CD14-positive monocyte (primary cell): ENCODE results near the gene PAFAH1B1. TPM values are rescaled to one million over a fixed set of nuclear protein-coding genes. Genes with fewer than 3 reads are reported as not detected.

Source experiments
- DNase-seq, 3 donors: peaks; one replicate each; pipeline ENCODE4 v3.0.0-alpha.2; 2011 to 2022
- H2AFZ ChIP-seq: 2 replicates; pipeline ENCODE4 v1.6.0; 2012; ENCODE audit warnings: mild to moderate bottlenecking, low read depth, low read length, inconsistent platforms; ENCODE audit not compliant: insufficient read depth, poor library complexity, severe bottlenecking
- H3K27ac ChIP-seq, 2 donors: 1 replicate in 1 of 2; 2 replicates in 1 of 2; pipeline ENCODE4 v1.5.1; 2012 to 2013; ENCODE audit warnings: low read length in 2 of 2, control low read depth in 1 of 2, inconsistent platforms in 1 of 2, low read depth in 1 of 2, mild to moderate bottlenecking in 1 of 2
- H3K27me3 ChIP-seq, 2 donors: one replicate each; pipeline versions ENCODE4 v1.6.0 to v1.6.1; 2011 to 2013; ENCODE audit warnings: low read length in 2 of 2; ENCODE audit not compliant: control insufficient read depth in 2 of 2, insufficient read depth in 2 of 2
- H3K36me3 ChIP-seq, 2 donors: replicated peaks in 1 of 2; 1 replicate in 1 of 2; 2 replicates in 1 of 2; pipeline versions ENCODE4 v1.5.1 to v1.6.1; 2012 to 2013; ENCODE audit warnings: low read length in 2 of 2, control low read depth in 1 of 2, inconsistent platforms in 1 of 2, mild to moderate bottlenecking in 1 of 2; ENCODE audit not compliant: insufficient read depth in 2 of 2, control insufficient read depth in 1 of 2
- H3K4me1 ChIP-seq, 2 donors: 1 replicate in 1 of 2; 2 replicates in 1 of 2; pipeline versions ENCODE4 v1.5.1 to v1.6.1; 2012 to 2013; ENCODE audit warnings: low read length in 2 of 2, control low read depth in 1 of 2, inconsistent platforms in 1 of 2, mild to moderate bottlenecking in 1 of 2, moderate library complexity in 1 of 2; ENCODE audit not compliant: insufficient read depth in 2 of 2, control insufficient read depth in 1 of 2
- H3K4me2 ChIP-seq: replicated peaks from 2 replicates; pipeline ENCODE3; 2012; ENCODE audit warnings: low read length, moderate library complexity, mild to moderate bottlenecking; ENCODE audit not compliant: poor library complexity, severe bottlenecking; ENCODE audit errors: extremely low read depth
- H3K4me3 ChIP-seq, 3 experiments: fragments of 200-600 bp in 1 of 3; sonication (generic) in 1 of 3; replicated peaks in 1 of 3; 1 replicate in 2 of 3; 2 replicates in 1 of 3; pipeline ENCODE4 v1.5.1; 2011 to 2013; ENCODE audit warnings: low read length in 3 of 3, mild to moderate bottlenecking in 3 of 3, control low read depth in 2 of 3, low read depth in 2 of 3, inconsistent platforms in 1 of 3, moderate library complexity in 1 of 3
- H3K79me2 ChIP-seq: 2 replicates; pipeline ENCODE4 v1.6.0; 2012; ENCODE audit warnings: mild to moderate bottlenecking, control low read depth, inconsistent platforms, low read length, moderate library complexity; ENCODE audit not compliant: insufficient read depth
- H3K9ac ChIP-seq: 2 replicates; pipeline ENCODE4 v1.6.0; 2017; ENCODE audit warnings: low read length, mild to moderate bottlenecking; ENCODE audit not compliant: insufficient read depth, poor library complexity, severe bottlenecking
- H3K9me3 ChIP-seq, 2 donors: replicated peaks in 1 of 2; 1 replicate in 1 of 2; 2 replicates in 1 of 2; pipeline versions ENCODE4 v1.5.1 to v1.6.1; 2012 to 2013; ENCODE audit warnings: low read length in 2 of 2, control low read depth in 1 of 2; ENCODE audit not compliant: control insufficient read depth in 1 of 2, insufficient read depth in 1 of 2
- H4K20me1 ChIP-seq: 2 replicates; pipeline ENCODE4 v1.6.0; 2012; ENCODE audit warnings: mild to moderate bottlenecking, low read length, control low read depth, moderate library complexity; ENCODE audit not compliant: insufficient read depth
- H3K27ac Mint-ChIP-seq, 7 donors: one replicate each; pipeline ENCODE4 v1.8.0; 2020; ENCODE audit warnings: mild to moderate bottlenecking in 7 of 7, mixed read lengths in 7 of 7, moderate library complexity in 6 of 7, inconsistent platforms in 2 of 7
- H3K27me3 Mint-ChIP-seq, 3 donors: one replicate each; pipeline ENCODE4 v1.8.0; 2021 to 2022; ENCODE audit warnings: low read depth in 3 of 3, mild to moderate bottlenecking in 3 of 3, mixed read lengths in 3 of 3, moderate library complexity in 3 of 3, inconsistent platforms in 1 of 3
- H3K36me3 Mint-ChIP-seq, 2 donors: one replicate each; pipeline ENCODE4 v1.8.0; 2020; ENCODE audit warnings: mixed read lengths in 2 of 2, inconsistent platforms in 1 of 2, mild to moderate bottlenecking in 1 of 2
- H3K4me1 Mint-ChIP-seq: one replicate; pipeline ENCODE4 v1.8.0; 2020; ENCODE audit warnings: mild to moderate bottlenecking, mixed read lengths
- H3K4me3 Mint-ChIP-seq, 2 donors: one replicate each; pipeline ENCODE4 v1.8.0; 2020; ENCODE audit warnings: mild to moderate bottlenecking in 2 of 2, mixed read lengths in 2 of 2, moderate library complexity in 1 of 2
- H3K9me3 Mint-ChIP-seq, 7 donors: one replicate each; pipeline ENCODE4 v1.8.0; 2020 to 2022; ENCODE audit warnings: mixed read lengths in 7 of 7, mild to moderate bottlenecking in 6 of 7, moderate library complexity in 6 of 7, inconsistent platforms in 2 of 7
- CTCF ChIP-seq: fragments of 200-600 bp; IDR thresholded peaks from one replicate; pipeline ENCODE4 v1.8.0; 2022; ENCODE audit warnings: antibody characterized with exemption, mild to moderate bottlenecking
- WGBS: methylation state at CpG from one replicate; pipeline ENCODE4 v1.1.5; 2013; ENCODE audit warnings: missing lambda C conversion rate; ENCODE audit not compliant: insufficient coverage; 5-methylcytosine and 5-hydroxymethylcytosine counted together
- intact Hi-C, 2 donors: fragments of 100-400 bp; cut with micrococcal nuclease; formaldehyde crosslinking; loops; one replicate each; pipeline versions ENCODE4 v1.15.0 to v1.15.1; 2023
- polyA plus RNA-seq, 3 donors: library from polyadenylated mRNA; depleted of rRNA in 1 of 3; unstranded in 2 of 3; stranded (reverse) in 1 of 3; fragments of 300-500 nt in 2 of 3; fragments of >200 nt in 1 of 3; fragmentation: Illumina TruSeq in 2 of 3; gene quantifications; 1 replicate in 2 of 3; 2 replicates in 1 of 3; pipeline ENCODE4 v1.2.3, GENCODE V29; 2012 to 2021
- small RNA-seq: library from RNA; depleted of rRNA; stranded (forward); fragments of <200 nt; gene quantifications from one replicate; pipeline ENCODE3, GENCODE V24; 2012; ENCODE audit warnings: low read depth; ENCODE audit not compliant: insufficient read length

The PAFAH1B1 gene
- polyA plus RNA-seq, 3 donors: 9.1 to 51.8 (median 17.1) TPM

- no peaks in the 10 kb centered on the region for H4K20me1 ChIP-seq
- H3K36me3 Mint-ChIP-seq: no peaks in the 10 kb centered on the region
- no peak overlapping the region for H3K27ac ChIP-seq
- H3K27me3 ChIP-seq: peaks cover 0 to 3% of the 10 kb centered on the region in 2 donors
- H3K9me3 ChIP-seq: no peaks in the 10 kb centered on the region
- no peak for DNase-seq
- H3K4me3 ChIP-seq: no peak overlapping the region
- H3K4me3 Mint-ChIP-seq: no peak overlapping the region
- H3K27ac Mint-ChIP-seq: no peak overlapping the region
- H3K79me2 ChIP-seq: no peaks in the 10 kb centered on the region
- WGBS: 89% methylated on average over 9 of the region's 10 CpGs
- peaks cover 8 to 31% (median 27%) of the 10 kb centered on the region in 3 donors for H3K27me3 Mint-ChIP-seq
- no peak overlapping the region for H2AFZ ChIP-seq
- TF ChIP-seq CTCF: no peak
- intact Hi-C loops: no loop called here
- no peaks in the 10 kb centered on the region for H3K4me1 ChIP-seq
- H3K9ac ChIP-seq: no peak overlapping the region
- no peak overlapping the region for H3K4me2 ChIP-seq
- H3K9me3 Mint-ChIP-seq: peaks cover 0 to 2% (median 0%) of the 10 kb centered on the region in 7 donors
- no peaks in the 10 kb centered on the region for H3K36me3 ChIP-seq
- H3K4me1 Mint-ChIP-seq: no peaks in the 10 kb centered on the region
Measured at GRCh38 chr17:2731807-2732206, 138.4 kb downstream of the PAFAH1B1 start.

GRCh38 chr17:2734939-2735338 lies 141.5 kb downstream of the PAFAH1B1 start:
- Histone ChIP-seq H2AFZ (no peak overlapping the region), H3K4me2 (no peak overlapping the region), H3K27me3 (peaks cover 0 to 3% of the 10 kb centered on the region in 2 donors), H3K27ac (no peak overlapping the region), H3K9me3 (no peaks in the 10 kb centered on the region), H3K4me3 (no peak overlapping the region), H3K9ac (no peak overlapping the region), H4K20me1 (no peaks in the 10 kb centered on the region), H3K79me2 (no peaks in the 10 kb centered on the region), H3K4me1 (no peaks in the 10 kb centered on the region), H3K36me3 (no peaks in the 10 kb centered on the region)
- Mint-ChIP-seq H3K36me3 (no peaks in the 10 kb centered on the region), H3K27me3 (peaks cover 4 to 19% (median 8%) of the 10 kb centered on the region in 3 donors), H3K4me1 (no peaks in the 10 kb centered on the region), H3K4me3 (no peak overlapping the region), H3K27ac (no peak overlapping the region), H3K9me3 (peaks cover 0 to 5% (median 0%) of the 10 kb centered on the region in 7 donors)
- WGBS: 86% methylated on average over 10 of the region's 10 CpGs
- TF ChIP-seq CTCF: no peak
- intact Hi-C loops: no loop called here
- DNase-seq: no peak

Small RNAs within 50 kb of the gene (small RNA-seq; reads per million reads assigned to genes)
- not detected for gene MIR6776
- gene RN7SL608P: not detected

Other genes starting within 250 kb of the PAFAH1B1 start
- gene MNT, start 192.6 kb upstream of the PAFAH1B1 start, polyA plus RNA-seq: 10 to 100 TPM in 1 of 3 donors, 1 to 10 TPM in 1, under 1 TPM in 1; 0.28 to 42.4 (median 1.3) TPM
- 1 to 10 TPM; 3.0 to 8.0 (median 4.7) TPM for gene METTL16, start 81.8 kb upstream of the PAFAH1B1 start, polyA plus RNA-seq
- gene CLUH, start 118.1 kb downstream of the PAFAH1B1 start, polyA plus RNA-seq: 10 to 100 TPM in 1 of 3 donors, 1 to 10 TPM in 2; 1.6 to 26.2 (median 4.2) TPM
- not detected for gene CCDC92B, start 156.0 kb downstream of the PAFAH1B1 start, polyA plus RNA-seq
- gene RAP1GAP2, start 202.8 kb downstream of the PAFAH1B1 start, polyA plus RNA-seq: 10 to 100 TPM in 1 of 3 donors, 1 to 10 TPM in 2; 1.5 to 48.4 (median 6.1) TPM